GM18858 (cell line): Measurements from ENCODE around the gene XXYLT1.

Experiments
- ATAC-seq: cut with Tn5 transposase; IDR thresholded peaks from one replicate; pipeline ENCODE4 v1.9.1; 2021; ENCODE audit not compliant: unreplicated experiment

Gene XXYLT1

DNA sequence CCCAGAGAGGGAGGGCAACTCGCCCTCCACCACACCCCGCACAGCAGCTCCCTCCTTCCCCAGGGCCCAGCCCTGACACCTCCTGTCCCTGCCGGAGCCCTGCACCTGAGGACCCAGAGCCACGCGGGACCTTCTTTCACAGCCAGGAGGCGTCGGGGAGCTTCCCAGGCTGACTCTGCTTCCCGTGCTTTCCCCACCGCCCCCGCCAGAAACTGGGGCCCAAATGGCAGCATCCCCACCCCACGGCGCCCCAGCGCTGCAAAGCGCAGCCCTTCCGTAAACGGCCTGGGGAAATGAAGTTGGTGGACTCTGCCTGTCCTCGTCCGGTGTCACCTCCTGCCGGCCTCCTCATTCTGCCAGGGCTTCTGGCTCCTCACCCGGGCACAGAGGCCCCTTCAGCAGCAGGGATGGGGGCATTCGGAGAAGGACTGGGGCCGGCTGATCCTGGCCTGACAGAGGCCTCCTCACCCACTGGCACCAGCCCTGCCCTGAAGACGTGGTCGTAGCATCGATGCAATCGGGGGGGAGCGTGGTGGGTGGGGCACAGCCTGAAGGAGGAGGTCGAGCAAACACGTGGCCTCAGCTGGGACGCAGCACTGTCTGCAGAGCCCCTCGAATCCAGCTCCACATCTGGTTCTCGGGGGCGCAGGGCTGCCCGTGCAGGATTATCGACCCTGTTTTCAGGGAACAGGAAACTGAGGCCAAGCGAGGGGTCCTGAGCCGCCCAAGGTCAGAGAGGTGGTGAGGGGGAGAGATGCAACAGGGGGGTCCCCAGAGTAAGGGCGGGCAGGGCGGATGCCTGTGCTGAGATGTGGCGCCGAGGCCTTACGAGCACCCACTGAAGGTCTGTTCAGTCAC, 235.4 kb downstream of the XXYLT1 start:
- no peak for ATAC-seq

DNA sequence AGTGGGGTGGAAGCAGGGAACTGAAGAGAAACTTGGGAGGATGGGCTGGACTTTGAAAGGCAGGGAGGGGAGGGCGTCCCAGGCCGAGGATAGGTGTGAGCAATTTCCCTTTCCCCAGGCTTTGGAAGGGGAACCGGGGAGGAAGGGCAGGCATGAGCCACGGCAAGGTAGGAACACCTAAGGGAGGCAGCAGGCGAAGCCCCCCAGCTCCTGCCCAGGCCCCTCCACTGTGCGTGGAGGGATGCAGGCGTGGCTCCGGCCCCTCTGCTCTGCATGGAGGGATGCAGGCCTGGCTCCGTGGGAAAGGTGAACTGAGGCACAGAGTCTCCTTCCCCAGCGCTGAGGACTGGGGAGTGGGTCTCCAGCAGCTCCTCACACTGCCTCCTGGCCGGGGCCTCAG, 236.4 kb downstream of the XXYLT1 start:
- ATAC-seq, result no peak

DNA sequence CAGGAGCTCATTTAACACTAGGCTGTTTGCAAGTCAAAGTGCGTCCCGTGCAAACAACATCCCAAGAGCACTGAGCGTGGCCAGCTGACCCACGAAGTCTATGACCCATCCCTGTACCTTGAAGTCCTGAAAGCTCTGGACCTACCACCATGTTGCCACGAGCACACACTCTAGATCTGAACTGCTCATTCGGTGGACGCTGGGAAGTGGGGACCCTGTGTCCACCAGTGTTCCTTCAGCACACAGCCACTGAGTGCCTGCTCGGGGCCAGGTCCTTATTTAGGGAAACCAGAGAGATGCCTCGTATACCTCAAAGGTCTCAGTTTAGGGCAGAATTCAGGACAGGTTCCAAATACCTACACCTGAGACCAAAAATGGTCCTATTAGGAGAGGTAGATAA, 236.9 kb downstream of the XXYLT1 start:
- no peak for ATAC-seq

DNA sequence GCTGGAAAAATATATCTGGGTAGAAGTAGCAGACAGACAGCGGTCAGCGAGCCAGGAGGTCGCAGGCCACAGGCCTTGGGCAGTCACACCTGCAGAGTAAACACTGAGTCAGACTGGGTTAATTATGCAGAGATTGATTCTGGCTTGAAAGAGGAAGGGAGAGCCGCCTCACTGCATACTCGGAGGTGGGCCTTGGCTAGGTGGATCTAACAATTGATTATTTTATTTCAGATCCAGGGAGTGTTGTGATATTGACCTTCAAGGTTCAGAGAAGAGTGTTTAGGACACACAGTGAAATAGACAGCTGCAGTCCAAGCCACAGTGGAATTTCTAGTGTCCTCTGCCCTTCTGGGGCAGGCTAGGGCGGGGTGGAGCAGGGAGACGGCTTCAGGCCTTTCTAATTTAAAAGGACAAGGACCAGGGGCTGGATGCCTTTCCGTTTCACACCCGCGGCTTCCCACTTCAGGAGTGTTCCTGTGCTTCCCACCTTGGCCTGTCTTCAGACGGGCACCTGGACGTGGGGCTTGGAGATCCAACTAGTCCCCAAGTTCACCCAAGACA, 237.3 kb downstream of the XXYLT1 start:
- no peak for ATAC-seq

DNA sequence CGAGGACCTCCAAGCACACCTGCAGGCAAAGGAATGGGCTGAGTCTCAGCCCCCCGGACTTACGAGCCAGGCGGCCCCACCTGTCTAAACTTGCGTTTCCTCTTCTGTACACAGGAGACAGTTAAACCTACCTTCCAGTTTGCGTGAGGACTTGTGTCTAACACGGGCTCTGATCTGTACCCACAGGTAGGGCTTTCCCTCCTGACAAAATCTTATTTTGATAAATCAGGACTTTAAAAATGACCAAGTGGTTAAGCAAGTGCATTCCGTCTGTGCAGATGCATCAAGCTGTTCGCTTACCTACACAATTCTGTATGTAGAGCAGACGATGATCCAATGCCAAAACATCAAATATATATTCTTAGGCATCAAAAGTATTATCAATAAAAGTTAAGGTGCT, 238.0 kb downstream of the XXYLT1 start:
- no peak for ATAC-seq

DNA sequence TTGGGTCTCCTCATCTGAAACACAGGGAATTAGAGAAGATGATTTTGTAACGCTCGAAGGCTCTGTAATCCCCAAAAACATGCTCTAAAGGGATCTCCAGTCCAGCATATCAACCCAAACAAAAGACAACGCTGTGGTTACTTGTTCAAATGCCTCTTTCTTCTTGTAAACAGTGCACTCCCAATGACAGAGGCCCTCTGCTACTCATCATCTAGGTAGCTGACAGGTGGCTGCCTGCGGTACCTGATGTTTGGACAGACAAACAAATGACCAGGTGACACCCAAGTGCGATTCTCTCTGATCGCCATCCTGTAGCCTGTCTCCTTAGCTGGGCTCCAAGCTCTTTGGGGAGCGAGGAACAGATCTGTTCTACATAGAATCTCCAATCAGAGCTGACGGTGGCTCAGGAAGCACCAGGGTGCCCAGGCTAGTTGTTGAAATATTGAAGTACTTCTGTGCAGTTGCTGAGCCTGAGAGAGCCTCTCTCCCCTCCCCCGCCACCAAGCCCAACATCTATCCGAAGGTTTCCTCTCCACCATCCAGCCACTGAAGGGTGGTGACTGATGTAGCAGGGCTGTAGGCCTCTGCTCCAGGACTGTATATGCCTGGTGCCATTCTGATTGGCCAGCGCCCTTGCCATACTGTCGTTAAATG, 238.7 kb downstream of the XXYLT1 start:
- no peak for ATAC-seq

DNA sequence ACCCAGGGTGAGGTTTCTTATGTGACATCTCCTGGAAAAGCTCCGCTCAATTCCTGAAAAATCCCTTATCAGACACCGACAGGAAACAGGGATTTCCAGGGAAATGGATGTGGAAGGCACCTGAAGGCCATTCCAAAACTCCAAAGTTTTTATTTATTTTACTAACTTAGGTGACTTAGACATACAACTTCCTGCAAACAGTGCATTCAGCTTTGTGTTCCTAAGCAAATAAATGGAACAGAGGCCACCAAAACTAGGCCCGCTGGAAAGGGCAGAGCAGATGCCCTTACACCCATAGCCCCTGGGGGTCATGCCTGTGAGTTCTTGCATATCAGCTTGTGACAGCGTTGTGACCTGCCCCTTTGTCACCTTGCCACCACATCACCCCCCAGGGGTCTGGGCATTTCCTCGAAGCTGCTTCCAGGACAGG, 239.4 kb downstream of the XXYLT1 start:
- no peak for ATAC-seq

DNA sequence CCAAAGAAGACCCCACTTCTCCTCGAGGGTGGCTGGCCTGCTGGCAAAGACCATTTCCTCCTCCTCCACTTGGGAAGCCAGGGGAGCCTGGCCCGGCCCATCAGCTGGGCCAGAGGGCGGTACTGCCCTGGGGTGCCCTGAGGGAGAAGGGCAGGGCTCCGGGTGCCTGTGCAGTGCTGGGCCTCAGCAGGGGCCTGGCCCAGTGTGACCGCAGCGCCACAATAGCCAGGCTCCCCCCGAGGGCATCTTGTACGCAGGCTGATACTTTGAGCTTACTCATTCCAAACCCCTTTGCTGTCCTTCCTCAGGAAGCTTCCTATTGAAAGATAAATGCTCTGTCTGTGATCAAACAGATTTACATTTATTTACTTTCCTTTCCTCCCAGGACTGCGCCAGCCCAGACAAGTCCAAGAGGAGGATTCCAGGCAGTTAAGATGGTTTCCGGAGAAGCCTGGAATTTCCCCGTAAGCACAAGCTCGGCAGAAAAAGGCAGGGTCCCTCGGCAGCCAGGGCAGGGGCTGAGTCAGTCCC, 240.1 kb downstream of the XXYLT1 start:
- no peak for ATAC-seq

DNA sequence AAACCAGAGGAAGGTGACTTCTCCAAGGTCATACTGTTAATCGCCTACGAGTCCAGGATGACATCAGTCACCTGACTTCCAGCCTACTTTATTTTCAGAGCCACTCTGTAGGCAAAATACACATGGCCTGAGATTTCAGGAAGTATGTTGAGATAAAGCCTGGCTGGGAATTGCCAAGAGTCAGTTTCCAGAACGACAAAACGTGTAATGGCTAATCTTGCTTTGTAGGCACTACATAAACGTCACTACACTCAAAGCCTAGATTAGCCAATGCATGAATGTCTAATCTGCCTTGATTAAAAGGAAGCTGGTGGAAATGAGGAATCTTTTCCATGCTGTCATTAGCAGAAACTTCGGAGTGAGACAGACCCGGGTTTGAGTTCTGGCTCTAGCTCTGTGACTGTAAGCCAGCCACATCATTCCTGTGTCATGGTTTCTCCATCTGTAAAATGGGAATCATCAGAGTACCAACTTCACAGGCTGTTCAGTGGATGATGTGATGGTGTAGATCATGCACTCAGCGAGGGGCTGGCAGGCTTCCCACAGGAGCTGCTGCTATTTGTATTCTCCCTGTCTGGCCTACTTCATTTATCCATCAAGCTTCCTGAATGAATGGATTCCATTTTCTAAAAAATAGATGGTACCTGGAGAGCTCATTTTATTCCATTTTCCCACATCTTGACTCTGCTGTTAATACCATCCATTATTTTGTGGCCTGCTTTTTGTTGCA, 241.9 kb downstream of the XXYLT1 start:
- ATAC-seq, result no peak

DNA sequence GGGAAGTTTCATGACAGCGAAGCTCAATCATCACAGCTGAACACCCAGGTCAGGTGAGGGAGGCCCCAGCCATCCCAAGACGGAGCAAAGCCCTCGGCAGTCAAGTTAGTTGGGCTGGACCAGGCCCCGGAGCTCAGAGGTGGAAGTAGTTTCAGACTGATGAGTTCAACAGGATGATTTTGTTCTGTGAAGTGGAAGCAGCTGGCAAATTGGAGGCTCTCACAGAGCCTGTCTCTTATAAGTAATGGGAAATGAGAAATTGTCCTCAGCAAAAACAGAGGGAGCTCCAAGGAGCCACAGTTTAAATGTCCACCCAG, 245.1 kb downstream of the XXYLT1 start:
- ATAC-seq, result no peak

DNA sequence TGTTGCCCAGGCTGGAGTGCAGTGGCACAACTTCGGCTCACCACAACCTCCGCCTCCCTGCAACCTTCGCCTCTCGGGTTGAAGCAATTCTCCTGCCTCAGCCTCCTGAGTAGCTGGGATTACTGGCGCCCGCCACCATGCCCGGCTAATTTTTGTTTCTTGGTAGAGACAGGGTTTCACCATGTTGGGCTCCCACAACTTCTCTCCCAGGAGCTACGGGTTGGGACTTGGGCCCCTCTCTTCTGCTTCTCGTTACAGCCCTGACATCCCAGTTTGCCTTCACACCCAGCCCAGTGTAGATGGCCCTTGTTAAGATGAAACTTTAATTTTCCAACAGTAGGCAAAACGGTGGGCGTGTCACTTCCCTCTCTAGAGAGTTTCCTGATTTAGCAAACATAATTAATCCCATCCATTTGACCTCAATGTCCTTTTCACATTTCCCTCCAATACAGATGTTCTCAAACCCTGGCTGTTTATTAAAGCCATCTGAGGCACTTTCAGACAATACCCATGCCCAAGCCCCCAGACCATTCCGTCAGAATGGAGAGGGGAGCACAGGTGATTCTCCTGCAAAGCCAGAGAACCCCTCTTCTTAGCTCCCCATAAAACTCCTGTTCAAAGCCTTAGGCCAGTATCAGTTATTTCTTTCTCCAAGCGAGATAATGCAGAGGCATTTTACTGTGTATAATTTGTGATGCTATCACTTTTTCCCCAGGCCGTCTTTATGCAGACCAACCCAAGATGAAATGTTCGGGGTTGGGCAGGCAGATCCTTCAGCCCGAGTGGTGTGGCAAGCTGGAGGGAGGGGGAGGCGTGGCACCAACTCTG, 245.7 kb downstream of the XXYLT1 start:
- no peak for ATAC-seq

DNA sequence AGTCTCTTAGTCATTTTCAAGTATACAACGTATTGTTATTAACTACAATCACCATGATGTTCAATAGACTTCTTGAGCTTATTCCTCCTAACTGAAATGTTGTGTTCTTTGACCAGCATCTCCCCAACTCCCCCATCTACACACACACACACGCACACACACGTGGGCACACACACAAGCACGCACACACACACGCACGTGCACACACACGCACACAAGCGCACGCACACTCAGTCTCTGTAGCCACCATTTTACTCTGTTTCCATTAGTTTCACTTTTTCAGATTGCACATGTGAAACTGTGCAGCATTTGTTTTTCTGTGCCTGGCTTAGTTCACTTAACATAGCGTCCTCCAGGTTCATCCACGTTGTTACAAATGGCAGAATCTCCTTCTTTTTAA, 247.0 kb downstream of the XXYLT1 start:
- ATAC-seq, result no peak

DNA sequence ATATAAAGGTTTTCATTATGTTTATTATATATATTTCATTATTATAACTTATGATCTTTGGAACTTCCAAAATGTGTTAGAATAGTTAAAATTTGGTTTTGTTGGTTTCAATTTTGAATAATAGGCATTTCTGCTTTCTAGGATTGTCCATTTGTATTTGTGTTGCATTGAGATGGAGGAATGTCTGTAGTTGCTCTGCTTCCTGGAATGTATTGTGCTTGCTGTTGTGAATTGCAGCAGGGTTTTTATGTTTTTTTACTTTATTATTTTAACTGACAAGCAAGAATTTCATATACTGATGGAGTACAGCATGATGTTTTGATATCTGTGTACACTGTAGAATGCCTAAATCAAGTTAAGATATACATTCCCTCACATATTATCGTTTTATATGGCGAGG, 247.4 kb downstream of the XXYLT1 start:
- ATAC-seq, result no peak

DNA sequence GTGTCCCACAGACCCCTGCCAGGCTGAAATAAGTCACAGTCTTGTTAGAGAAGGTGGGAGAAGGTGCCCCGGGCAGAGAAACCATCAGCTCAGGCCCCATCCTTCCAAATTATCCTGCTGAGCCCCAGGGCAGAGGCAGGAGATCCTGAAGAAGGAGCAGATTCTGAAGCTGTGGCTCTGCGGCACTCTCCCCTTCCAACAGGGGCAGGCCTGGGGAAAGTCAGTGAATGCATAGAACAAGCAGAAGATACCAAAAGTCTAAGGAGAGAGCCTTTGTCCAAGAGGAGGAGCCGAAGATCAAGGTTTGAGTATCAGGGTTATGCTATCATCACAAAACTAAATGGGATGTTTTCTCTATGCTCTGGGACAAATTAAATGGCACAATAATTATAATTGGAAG, 249.3 kb downstream of the XXYLT1 start:
- no peak for ATAC-seq

DNA sequence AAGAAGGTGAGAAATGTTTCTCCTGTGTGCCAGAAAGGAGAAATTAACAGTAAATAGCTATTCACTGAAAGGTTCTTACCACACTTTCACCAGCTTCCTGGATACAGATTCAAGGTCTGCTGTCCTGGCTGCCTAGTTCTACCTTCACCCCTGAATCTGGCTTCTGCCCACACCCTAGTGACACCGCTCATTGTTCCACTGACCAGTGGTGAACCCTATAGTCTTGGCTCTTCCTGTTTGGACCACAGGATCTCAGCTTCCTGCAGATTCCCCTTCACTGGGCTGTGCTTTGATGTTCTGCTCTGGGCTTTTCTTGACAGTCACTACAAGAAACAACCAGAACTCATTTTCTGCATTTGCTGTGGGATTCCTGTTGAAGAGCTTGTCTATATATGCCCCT, 250.0 kb downstream of the XXYLT1 start:
- ATAC-seq, result no peak

DNA sequence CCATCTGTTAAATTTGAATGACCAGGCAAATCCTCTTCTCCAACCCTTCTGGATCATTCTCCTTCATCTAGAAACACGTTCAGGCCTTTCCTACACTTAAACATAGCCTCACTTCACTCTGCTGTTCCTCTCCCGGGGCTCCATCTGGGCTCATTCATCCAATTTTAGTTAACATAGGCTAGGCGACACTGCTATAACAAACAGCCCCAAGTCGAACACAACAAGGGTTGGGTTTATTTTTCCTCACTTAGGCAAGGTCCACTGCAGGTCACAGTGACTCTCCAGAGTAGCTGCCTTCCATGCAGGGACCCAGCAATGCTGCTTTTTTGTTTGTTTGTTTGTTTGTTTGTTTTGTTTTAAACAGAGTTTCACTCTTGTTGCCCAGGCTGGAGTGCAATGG, 250.8 kb downstream of the XXYLT1 start:
- ATAC-seq, result no peak

DNA sequence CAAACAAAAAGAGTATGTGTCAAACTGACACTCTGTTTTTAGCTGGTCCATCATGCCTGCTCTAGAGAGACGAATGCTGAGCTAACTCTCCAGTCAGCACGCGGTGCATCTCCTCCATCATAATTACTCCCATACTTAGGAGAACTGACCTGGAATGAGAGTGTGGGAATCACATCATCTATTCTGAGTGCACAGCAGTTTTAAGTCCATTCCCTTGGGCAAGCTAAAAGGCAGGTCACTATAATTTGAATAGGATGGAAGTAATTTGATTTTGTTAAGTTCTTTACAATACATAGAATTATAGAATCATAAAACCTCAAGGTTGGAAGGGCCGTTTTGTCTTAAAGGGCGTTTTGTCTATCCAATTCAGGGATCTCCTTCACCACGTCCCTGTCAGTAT, 251.6 kb downstream of the XXYLT1 start:
- no peak for ATAC-seq
